K562 (cell line): ENCODE measurements around the gene SLC39A11. TPM values are rescaled to one million over a fixed set of nuclear protein-coding genes. Genes with fewer than 3 reads are reported as not detected.

Experiments used
- ATAC-seq: fragments of 200-7000 bp; cut with Tn5 transposase; 3 replicates; pipeline ENCODE4 v1.9.1; 2020; ENCODE audit warnings: moderate library complexity
- BruUV-seq: library from RNA; stranded (reverse); fragments of 400-500 nt; replicated peaks from 2 replicates; lab custom pipeline; 2021; lab: Mats Ljungman, UMichigan
- CTCF ChIA-PET: fragments of 300-600 bp; formaldehyde crosslinking; extraction: SDS; loops from one replicate; lab custom pipeline; 2021; ENCODE audit warnings: low intra/inter-chr PET ratio; lab: Yijun Ruan, JAX
- POLR2A ChIA-PET: fragments of 300-600, 350-650 bp; sonication (Branson Sonifier 250); formaldehyde crosslinking; extraction: SDS; loops from one replicate; lab custom pipeline; 2021; ENCODE audit warnings: antibody characterized with exemption, inconsistent platforms; lab: Yijun Ruan, JAX
- DNase-seq, 4 experiments: peaks; one replicate each; pipeline versions ENCODE4 v3.0.0 to v3.0.0-alpha.2; 2011 to 2018; ENCODE audit warnings: low spot score in 3 of 4, mixed read lengths in 3 of 4; ENCODE audit errors: extremely low read depth in 1 of 4
- FAIRE-seq: peaks from 2 replicates; lab custom pipeline; 2011; peaks lifted over from hg19 to GRCh38; lab: Jason Lieb, UNC
- H2AFZ ChIP-seq: 2 replicates; pipeline ENCODE4 v1.6.0; 2011; ENCODE audit warnings: low read depth, low read length, control low read depth, inconsistent platforms
- H3K27ac ChIP-seq: fragments of 200-600 bp; 3 replicates; pipeline ENCODE4 v1.8.0; 2011; ENCODE audit warnings: low read depth, mild to moderate bottlenecking, control low read depth, inconsistent platforms, low read length, moderate library complexity, mixed read lengths; ENCODE audit errors: extremely low read depth
- H3K27me3 ChIP-seq, 2 experiments: fragments of 300-600 bp in 1 of 2; 2 replicates in 1 of 2; 3 replicates in 1 of 2; pipeline versions ENCODE4 v1.6.0 to v1.8.0; 2011; ENCODE audit warnings: inconsistent platforms in 2 of 2, low read length in 2 of 2, mild to moderate bottlenecking in 1 of 2, mixed read lengths in 1 of 2, moderate library complexity in 1 of 2; ENCODE audit not compliant: control insufficient read depth in 2 of 2, insufficient read depth in 2 of 2
- H3K36me3 ChIP-seq: fragments of 300-600 bp; 3 replicates; pipeline ENCODE4 v1.8.0; 2011; ENCODE audit warnings: mild to moderate bottlenecking, low read length, inconsistent platforms; ENCODE audit not compliant: control insufficient read depth, insufficient read depth
- H3K4me1 ChIP-seq, 2 experiments: fragments of 200-600 bp in 1 of 2; replicated peaks in 1 of 2; 2 replicates in 1 of 2; 3 replicates in 1 of 2; pipeline versions ENCODE4 v1.5.1 to v1.8.0; 2011; ENCODE audit warnings: inconsistent platforms in 2 of 2, low read length in 2 of 2, mild to moderate bottlenecking in 1 of 2, mixed read lengths in 1 of 2, moderate library complexity in 1 of 2; ENCODE audit not compliant: control insufficient read depth in 2 of 2, insufficient read depth in 2 of 2
- H3K4me2 ChIP-seq: 2 replicates; pipeline ENCODE4 v1.6.1; 2011; ENCODE audit warnings: low read length, control low read depth, inconsistent platforms, mixed read lengths; ENCODE audit not compliant: insufficient read depth
- H3K4me3 ChIP-seq: fragments of 200-600 bp; sonication (generic), shearing (Covaris generic); 2 replicates; pipeline ENCODE4 v1.5.1; 2016; ENCODE audit warnings: control low read depth, inconsistent platforms
- H3K79me2 ChIP-seq: fragments of 200-600 bp; 3 replicates; pipeline ENCODE4 v1.8.0; 2011; ENCODE audit warnings: low read length, inconsistent platforms; ENCODE audit not compliant: control insufficient read depth, insufficient read depth
- H3K9ac ChIP-seq, 2 experiments: 2 replicates each; pipeline versions ENCODE4 v1.6.0 to v1.6.1; 2011; ENCODE audit warnings: low read depth in 2 of 2, low read length in 2 of 2, control low read depth in 1 of 2, inconsistent platforms in 1 of 2, mild to moderate bottlenecking in 1 of 2, mixed read lengths in 1 of 2; ENCODE audit not compliant: insufficient read depth in 1 of 2
- H3K9me1 ChIP-seq: one replicate; pipeline ENCODE4 v1.6.0; 2011; ENCODE audit warnings: inconsistent platforms, mild to moderate bottlenecking, low read length, moderate library complexity; ENCODE audit not compliant: control insufficient read depth, insufficient read depth
- H3K9me3 ChIP-seq: replicated peaks from 2 replicates; pipeline ENCODE4 v1.5.1; 2011; ENCODE audit warnings: low read depth, low read length, inconsistent platforms; ENCODE audit not compliant: control insufficient read depth, insufficient read depth
- H4K20me1 ChIP-seq: replicated peaks from 2 replicates; pipeline ENCODE4 v1.6.1; 2011; ENCODE audit warnings: low read length, inconsistent platforms, mixed read lengths; ENCODE audit not compliant: control insufficient read depth, insufficient read depth
- CBX5 ChIP-seq: IDR thresholded peaks from 2 replicates; pipeline ENCODE4 v1.6.1; 2014; ENCODE audit warnings: low read depth, borderline replicate concordance
- CHD1 ChIP-seq: fragments of 200-600 bp; sonication (generic); IDR thresholded peaks from one replicate; pipeline ENCODE4 v1.6.1; 2012; ENCODE audit warnings: mild to moderate bottlenecking, moderate library complexity, low read length, inconsistent platforms
- CXXC5 ChIP-seq: fragments of 250-450 bp; sonication (Bioruptor Pico); IDR thresholded peaks from 2 replicates; pipeline ENCODE4 v1.8.0; 2022; ENCODE audit warnings: inconsistent platforms, mild to moderate bottlenecking, moderate library complexity
- JUN ChIP-seq, 2 experiments: sonication (generic) in 1 of 2; formaldehyde crosslinking in 1 of 2; IDR thresholded peaks; 2 replicates each; pipeline versions ENCODE4 v1.6.1 to v1.8.0; 2012 to 2022; ENCODE audit warnings: borderline replicate concordance in 2 of 2, mild to moderate bottlenecking in 2 of 2, improper control_type of control experiment in 1 of 2, low read depth in 1 of 2, low read length in 1 of 2, missing genetic modification reagents in 1 of 2
- MEF2A ChIP-seq: IDR thresholded peaks from 2 replicates; pipeline ENCODE4 v1.6.1; 2011; ENCODE audit warnings: low read depth, mild to moderate bottlenecking, low read length, moderate library complexity; ENCODE audit not compliant: control insufficient read depth
- PML ChIP-seq: IDR thresholded peaks from 2 replicates; pipeline ENCODE4 v1.6.1; 2012; ENCODE audit warnings: low read length, inconsistent platforms
- SNRNP70 ChIP-seq: fragments of 200-400 bp; formaldehyde crosslinking; optimal IDR thresholded peaks from 2 replicates; pipeline ENCODE3; 2017; ENCODE audit warnings: low read depth, low read length
- SPI1 ChIP-seq: IDR thresholded peaks from 2 replicates; pipeline ENCODE4 v1.6.1; 2011; ENCODE audit warnings: low read depth, low read length, control low read depth, borderline replicate concordance
- SUPT5H ChIP-seq: fragments of 450-650 bp; IDR thresholded peaks from 2 replicates; pipeline ENCODE4 v1.6.1; 2016
- TCF7L2 ChIP-seq: fragments of 150-350 bp; IDR thresholded peaks from 2 replicates; pipeline ENCODE4 v1.6.1; 2016; ENCODE audit warnings: low read depth, mild to moderate bottlenecking, low read length, moderate library complexity
- U2AF1 ChIP-seq: fragments of 200-400 bp; formaldehyde crosslinking; optimal IDR thresholded peaks from 2 replicates; pipeline ENCODE3; 2017; ENCODE audit warnings: mild to moderate bottlenecking, low read depth, low read length, moderate library complexity
- ZEB2 ChIP-seq: fragments of 450-650 bp; IDR thresholded peaks from 2 replicates; pipeline ENCODE4 v1.6.1; 2016
- ZNF316 ChIP-seq: fragments of 450-650 bp; IDR thresholded peaks from 2 replicates; pipeline ENCODE4 v1.6.1; 2016
- ZNF57 ChIP-seq: fragments of 450-650 bp; formaldehyde crosslinking; IDR thresholded peaks from 2 replicates; pipeline ENCODE4 v1.4.0; 2020; ENCODE audit warnings: mild to moderate bottlenecking, moderate library complexity
- WGBS: fragments of 100-300 bp; shearing (Covaris generic); methylation state at CpG from one replicate; pipeline ENCODE4 v1.1.6; 2016; ENCODE audit warnings: low coverage, mixed read lengths; ENCODE audit not compliant: insufficient coverage; ENCODE audit errors: missing lambda C conversion rate; 5-methylcytosine and 5-hydroxymethylcytosine counted together
- in situ Hi-C: fragments of 300-500 bp; cut with MboI; formaldehyde crosslinking; loops from 4 replicates; pipeline ENCODE4 v1.15.0; 2018; ENCODE audit warnings: inconsistent platforms, mixed read lengths
- intact Hi-C: fragments of 100-400 bp; cut with micrococcal nuclease; formaldehyde crosslinking; loops from 2 replicates; pipeline ENCODE4 v1.14.2; 2022
- polyA plus RNA-seq, 8 experiments: library from polyadenylated mRNA; depleted of rRNA in 4 of 8; stranded (reverse) in 5 of 8; unstranded in 3 of 8; fragments of >200 nt; fragmentation: Nextera tagmentation in 2 of 8; fragmentation: Illumina TruSeq in 1 of 8; extraction: Ambion mirVana in 2 of 8; extraction: Trizol in 1 of 8; gene quantifications; 2 replicates each; pipeline versions ENCODE4 v1.2.1 to v1.2.3, GENCODE V29; 2011 to 2014; ENCODE audit warnings: inconsistent platforms in 1 of 8, missing spikeins in 1 of 8
- total RNA-seq, 7 experiments: library from RNA; depleted of rRNA in 6 of 7; stranded (reverse); fragments of >200 nt in 6 of 7; fragmentation: Illumina TruSeq in 2 of 7; extraction: Trizol in 2 of 7; gene quantifications; 2 replicates each; pipeline versions ENCODE4 v1.2.1 to v1.2.3, GENCODE V29; 2011 to 2021; ENCODE audit warnings: low replicate concordance in 1 of 7

The SLC39A11 gene
- total and polyA plus RNA-seq, 9 of the 15 experiments (the other 6 are each of a cell fraction or from before 2014, with no cell fraction given), result 10.5 to 26.4 (median 13.4) TPM

GRCh38 chr17:72852277-72852938, 240.1 kb downstream of the SLC39A11 start:
- in situ Hi-C loops, result no loop called here
- FAIRE-seq, result no peak
- Histone ChIP-seq H3K9me1 (no peaks in the 10 kb centered on the region), H3K9me3 (no peaks in the 10 kb centered on the region), H3K27me3 (no peaks in the 10 kb centered on the region), H3K4me3 (no peak overlapping the region), H3K4me2 (no peak overlapping the region), H4K20me1 (no peaks in the 10 kb centered on the region), H3K27ac (no peak overlapping the region), H3K36me3 (no peaks in the 10 kb centered on the region), H3K9ac (no peak overlapping the region), H2AFZ (no peak overlapping the region), H3K79me2 (no peaks in the 10 kb centered on the region), H3K4me1 (no peaks in the 10 kb centered on the region; a peak in 1 of 5 replicates)
- no peak for ATAC-seq
- no peak for DNase-seq
- BruUV-seq, result no TSS peak
- POLR2A ChIA-PET, result interaction anchor here (0.5 to 1.6 kb wide), 2 partner anchors 20 to 100 kb away, joined by 3 to 4 read pairs; no protein-coding TSS in a partner anchor
- 62% methylated on average over 5 of the region's 5 CpGs for WGBS
- intact Hi-C loops, result no loop called here
- TF ChIP-seq CXXC5 (CRISPR knock-in tag) (no peak), PML (no peak), SUPT5H (no peak), MEF2A (no peak), JUN (IDR thresholded peaks at IDR 0.05; ENCODE audit: borderline replicate concordance, low read depth, low read length) (no peak), JUN (CRISPR knock-in tag; IDR thresholded peaks at IDR 0.05; ENCODE audit: borderline replicate concordance) (no peak), ZEB2 (no peak), SPI1 (no peak), ZNF316 (no peak), ZNF57 (CRISPR knock-in tag) (no peak), CBX5 (no peak), SNRNP70 (no peak), U2AF1 (no peak), TCF7L2 (no peak), CHD1 (no peak)
- CTCF ChIA-PET, result no interaction called here
